Measurements from ENCODE around the gene METAP1D.
"Not testable (repeated sequence)": the region's sequence is repeated elsewhere in the genome, so short reads cannot be mapped to it uniquely, and the experiment has no call there.

The METAP1D gene

GRCh38 chr2:171966688-171967087 lies 33.1 kb upstream of the METAP1D start:
- DNase-seq (ENCODE audit: low spot score), result no peak
- Histone ChIP-seq H3K27ac (no peak overlapping the region), H3K4me3 (no peak overlapping the region)
- TF ChIP-seq, protein P1, sequence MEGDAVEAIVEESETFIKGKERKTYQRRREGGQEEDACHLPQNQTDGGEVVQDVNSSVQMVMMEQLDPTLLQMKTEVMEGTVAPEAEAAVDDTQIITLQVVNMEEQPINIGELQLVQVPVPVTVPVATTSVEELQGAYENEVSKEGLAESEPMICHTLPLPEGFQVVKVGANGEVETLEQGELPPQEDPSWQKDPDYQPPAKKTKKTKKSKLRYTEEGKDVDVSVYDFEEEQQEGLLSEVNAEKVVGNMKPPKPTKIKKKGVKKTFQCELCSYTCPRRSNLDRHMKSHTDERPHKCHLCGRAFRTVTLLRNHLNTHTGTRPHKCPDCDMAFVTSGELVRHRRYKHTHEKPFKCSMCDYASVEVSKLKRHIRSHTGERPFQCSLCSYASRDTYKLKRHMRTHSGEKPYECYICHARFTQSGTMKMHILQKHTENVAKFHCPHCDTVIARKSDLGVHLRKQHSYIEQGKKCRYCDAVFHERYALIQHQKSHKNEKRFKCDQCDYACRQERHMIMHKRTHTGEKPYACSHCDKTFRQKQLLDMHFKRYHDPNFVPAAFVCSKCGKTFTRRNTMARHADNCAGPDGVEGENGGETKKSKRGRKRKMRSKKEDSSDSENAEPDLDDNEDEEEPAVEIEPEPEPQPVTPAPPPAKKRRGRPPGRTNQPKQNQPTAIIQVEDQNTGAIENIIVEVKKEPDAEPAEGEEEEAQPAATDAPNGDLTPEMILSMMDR (IDR thresholded peaks at IDR 0.05), result no peak

- Histone ChIP-seq H3K4me3 (no peak overlapping the region), H3K27ac (no peak overlapping the region)
- TF ChIP-seq, protein P1 (IDR thresholded peaks at IDR 0.05), result no peak
- no peak for DNase-seq (ENCODE audit: low spot score)
Measured at GRCh38 chr2:171968509-171968908, 31.2 kb upstream of the METAP1D start.

GRCh38 chr2:171972329-171972982 lies 27.3 kb upstream of the METAP1D start:
- no peak for DNase-seq (ENCODE audit: low spot score)
- TF ChIP-seq, protein P1 (IDR thresholded peaks at IDR 0.05), result no peak
- H3K27ac ChIP-seq, result no peak overlapping the region
- no peak overlapping the region for H3K4me3 ChIP-seq

DNA sequence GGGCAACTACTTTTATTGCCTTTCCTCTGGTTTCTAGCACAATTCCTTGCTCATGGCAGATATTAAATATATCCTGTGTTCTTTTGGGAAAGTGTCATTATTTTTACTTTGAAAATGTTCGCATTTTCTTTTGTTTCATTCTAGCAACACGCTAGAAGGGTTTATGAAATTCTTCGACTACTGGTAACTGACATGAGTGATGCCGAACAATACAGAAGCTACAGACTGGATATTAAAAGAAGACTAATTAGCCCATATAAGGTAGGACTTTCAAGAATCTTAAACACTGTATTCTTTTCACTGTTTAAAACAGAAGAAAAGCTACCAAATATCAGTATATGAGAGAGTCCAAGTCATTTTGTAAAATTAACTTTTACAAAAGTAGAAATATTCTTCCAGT lies 20.6 kb upstream of the METAP1D start:
- H3K4me3 ChIP-seq, result no peak overlapping the region
- no peak for DNase-seq (ENCODE audit: low spot score)
- TF ChIP-seq, protein P1 (IDR thresholded peaks at IDR 0.05), result no peak
- H3K27ac ChIP-seq, result no peak overlapping the region

DNA sequence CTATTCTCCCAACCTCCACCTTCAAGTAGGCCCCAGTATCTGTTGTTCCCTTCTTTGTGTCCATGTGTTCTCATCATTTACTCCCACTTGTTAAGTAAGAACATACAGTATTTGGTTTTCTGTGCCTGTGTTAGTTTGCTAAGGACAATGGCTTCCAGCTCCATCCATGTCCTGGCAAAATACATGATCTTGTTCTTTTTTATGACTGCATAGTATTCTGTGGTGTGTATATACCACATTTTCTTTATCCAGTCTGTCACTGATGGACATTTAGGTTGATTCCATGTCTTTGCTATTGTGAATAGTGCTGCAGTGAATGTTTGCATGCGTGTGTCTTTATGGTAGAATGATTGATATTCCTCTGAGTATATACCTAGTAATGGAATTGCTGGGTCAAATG lies 15.8 kb upstream of the METAP1D start:
- DNase-seq (ENCODE audit: low spot score); H3K27ac ChIP-seq; H3K4me3 ChIP-seq: not testable (repeated sequence)

DNA sequence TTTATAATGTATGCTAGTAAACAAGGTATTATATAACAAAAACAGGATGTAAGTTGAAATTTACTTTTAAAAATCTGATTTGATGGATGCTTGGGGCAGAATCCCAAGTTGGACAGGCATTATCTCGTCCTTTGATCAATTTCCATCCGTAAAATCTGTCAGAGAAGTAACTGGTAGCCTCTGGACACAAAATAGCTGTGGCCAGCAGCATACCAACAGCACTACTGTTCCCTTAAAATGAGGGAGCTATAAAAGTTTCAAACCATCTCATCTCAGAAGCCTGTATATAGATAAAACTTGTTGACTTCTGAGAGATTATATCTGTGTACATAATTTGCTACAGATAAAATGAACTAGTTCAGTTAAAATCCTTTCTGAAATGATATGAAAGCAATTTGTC lies 14.7 kb upstream of the METAP1D start:
- Histone ChIP-seq H3K4me3 (no peak overlapping the region), H3K27ac (no peak overlapping the region)
- no peak for DNase-seq (ENCODE audit: low spot score)
- TF ChIP-seq, protein P1 (IDR thresholded peaks at IDR 0.05), result no peak

- DNase-seq (ENCODE audit: low spot score), result no peak
- TF ChIP-seq, protein P1 (IDR thresholded peaks at IDR 0.05), result no peak
- H3K4me3 ChIP-seq, result no peak overlapping the region
Measured at GRCh38 chr2:171986778-171987177, 13.0 kb upstream of the METAP1D start.

More at GRCh38 chr2:171986778-171987177, 13.0 kb upstream of the METAP1D start:
- no peak overlapping the region for H3K27ac ChIP-seq
